Jurkat, Clone E6-1 (cell line): ENCODE data around the gene KLHL22.
"Not testable (repeated sequence)": the region's sequence is repeated elsewhere in the genome, so short reads cannot be mapped to it uniquely, and the experiment has no call there.

Source experiments
- DNase-seq: peaks from one replicate; pipeline ENCODE4 v3.0.0-alpha.2; 2011; ENCODE audit warnings: low read depth, low spot score
- H3K4me3 ChIP-seq: 2 replicates; pipeline ENCODE4 v1.5.1; 2011; ENCODE audit warnings: mild to moderate bottlenecking, low read length, control low read depth, moderate library complexity

KLHL22 gene

DNA sequence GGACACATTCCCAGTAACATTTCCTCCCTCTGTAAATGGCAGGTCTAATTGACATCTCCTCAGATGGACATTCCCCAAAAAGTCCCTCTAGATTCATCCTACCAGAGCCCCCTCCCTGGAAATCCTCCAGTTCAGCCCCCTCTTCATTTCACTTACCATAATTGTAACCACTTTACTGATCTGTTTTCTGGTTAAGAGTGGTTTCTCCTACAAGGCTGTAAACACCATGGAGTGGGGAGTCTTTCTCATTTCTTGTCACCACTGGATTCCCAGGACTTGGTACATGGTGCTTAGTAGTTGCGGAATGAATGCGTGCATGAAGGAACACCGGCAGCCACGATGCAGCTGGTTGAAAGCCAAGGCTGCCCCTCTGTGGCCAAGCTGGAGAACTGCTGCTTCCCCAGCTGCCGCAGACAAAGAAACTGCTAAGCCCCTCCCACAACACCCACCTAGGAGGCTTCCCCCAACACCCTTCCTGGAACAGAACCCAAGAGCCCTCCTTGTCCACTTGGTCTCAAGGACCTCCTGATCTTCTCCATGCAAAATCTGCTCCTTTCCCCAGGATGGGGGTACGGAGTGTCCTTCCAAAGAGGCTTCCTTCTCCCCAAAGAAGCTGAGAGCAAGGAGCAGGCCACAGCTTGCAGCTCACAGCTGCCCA lies 39.4 kb downstream of the KLHL22 start:
- no peak overlapping the region for H3K4me3 ChIP-seq
- peak; percentile 85 for DNase-seq

DNA sequence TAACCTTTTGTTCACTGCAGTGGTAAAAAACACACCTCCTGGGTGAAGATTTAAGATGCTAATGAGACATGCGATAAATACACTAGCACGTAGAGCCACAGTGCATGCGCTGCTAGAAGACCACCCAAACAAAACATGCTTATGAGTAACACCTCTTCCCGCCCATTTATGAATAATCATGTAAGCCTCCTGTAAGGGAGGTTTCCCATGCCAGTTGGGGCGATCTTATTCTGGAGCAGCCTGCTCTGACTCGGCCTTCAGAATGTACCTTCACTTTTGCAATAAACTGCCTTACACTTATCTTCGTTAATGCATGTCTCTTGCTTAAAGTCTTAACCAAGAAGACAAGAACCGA lies 39.9 kb downstream of the KLHL22 start:
- DNase-seq, result no peak
- no peak overlapping the region for H3K4me3 ChIP-seq

- no peak for DNase-seq
- no peak overlapping the region for H3K4me3 ChIP-seq
These were observed 42.4 kb downstream of the KLHL22 start for GRCh38 chr22:20453222-20453621.

DNA sequence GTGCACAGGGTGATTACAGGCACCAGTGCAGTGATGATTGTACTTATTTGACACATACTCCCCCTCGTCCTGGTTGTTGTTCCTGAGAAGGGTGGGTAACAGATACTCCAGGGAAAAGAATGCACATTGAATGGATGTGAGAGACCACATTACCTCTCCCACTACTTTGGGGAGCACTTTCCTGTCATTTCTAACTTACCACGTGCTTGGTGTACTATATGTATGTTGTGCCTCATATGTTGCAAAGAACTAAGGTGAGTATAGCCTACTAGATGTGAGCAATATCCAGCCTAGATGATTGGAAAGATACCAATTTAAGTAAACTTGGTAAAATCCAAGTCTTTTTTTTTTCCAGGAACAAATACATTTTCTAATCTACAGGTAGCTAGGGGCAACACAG lies 43.7 kb downstream of the KLHL22 start:
- H3K4me3 ChIP-seq, result no peak overlapping the region
- no peak for DNase-seq

GRCh38 chr22:20451129-20451778 lies 44.3 kb downstream of the KLHL22 start:
- H3K4me3 ChIP-seq, DNase-seq: not testable (repeated sequence)

GRCh38 chr22:20450551-20450906 lies 45.1 kb downstream of the KLHL22 start:
- DNase-seq, result no peak
- no peak overlapping the region for H3K4me3 ChIP-seq

DNA sequence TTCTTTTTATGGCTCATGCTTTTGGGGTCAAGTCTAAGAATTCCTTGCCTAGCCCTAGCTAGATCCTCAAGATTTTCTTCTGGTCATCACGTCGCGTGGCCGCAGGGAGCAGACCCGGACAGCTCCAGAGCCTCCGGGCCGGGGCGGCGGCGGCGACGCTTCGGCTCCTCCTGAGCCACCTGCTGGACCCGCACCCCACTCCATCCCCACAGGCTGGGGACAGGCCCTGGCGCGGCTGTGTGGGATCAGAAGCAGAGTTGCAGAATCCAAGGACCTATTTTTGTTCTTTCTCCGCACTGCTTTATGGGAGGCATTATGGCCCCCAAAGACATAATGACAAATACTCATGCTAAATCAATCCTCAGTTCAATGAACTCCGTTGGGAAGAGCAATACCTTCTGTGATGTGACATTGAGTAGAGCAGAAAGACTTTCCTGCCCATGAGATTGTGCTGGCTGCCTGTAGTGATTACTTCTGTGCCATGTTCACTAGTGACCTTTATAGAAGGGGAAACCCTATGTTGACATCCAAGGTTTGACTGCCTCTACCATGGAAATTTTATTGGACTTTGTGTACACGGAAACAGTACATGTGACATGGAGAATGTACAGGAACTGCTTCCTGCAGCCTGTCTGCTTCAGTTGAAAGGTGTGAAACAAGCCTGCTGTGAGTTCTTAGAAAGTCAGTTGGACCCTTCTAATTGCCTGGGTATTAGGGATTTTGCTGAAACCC lies 45.6 kb downstream of the KLHL22 start:
- no peak for DNase-seq
- no peak overlapping the region for H3K4me3 ChIP-seq

GRCh38 chr22:20448630-20449029 lies 47.0 kb downstream of the KLHL22 start:
- H3K4me3 ChIP-seq, result no peak overlapping the region
- DNase-seq, result no peak

GRCh38 chr22:20446383-20446970 lies 49.1 kb downstream of the KLHL22 start:
- DNase-seq, result no peak
- H3K4me3 ChIP-seq, result no peak overlapping the region

DNA sequence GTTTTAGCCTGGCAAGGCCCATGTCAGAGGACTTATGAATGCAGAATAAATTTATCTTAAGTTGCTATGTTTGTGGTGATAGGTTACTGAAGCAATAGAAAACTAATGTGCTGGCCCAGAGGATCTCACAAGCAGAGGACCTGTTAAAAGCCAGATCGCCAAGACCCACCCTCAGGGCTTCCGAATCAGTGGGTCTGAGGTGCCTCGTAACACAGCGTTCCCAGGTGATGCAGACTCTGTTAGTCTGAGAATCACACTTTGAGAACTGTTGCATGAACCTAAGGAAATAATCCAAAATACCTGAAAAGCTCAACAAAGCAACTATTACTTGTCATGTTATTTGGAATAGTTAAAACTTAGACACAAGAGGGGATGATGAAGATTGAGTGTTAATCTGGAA lies 51.3 kb downstream of the KLHL22 start:
- DNase-seq, result no peak
- no peak overlapping the region for H3K4me3 ChIP-seq

- no peak overlapping the region for H3K4me3 ChIP-seq
- no peak for DNase-seq
These were observed 52.9 kb downstream of the KLHL22 start for GRCh38 chr22:20442485-20443284.

DNA sequence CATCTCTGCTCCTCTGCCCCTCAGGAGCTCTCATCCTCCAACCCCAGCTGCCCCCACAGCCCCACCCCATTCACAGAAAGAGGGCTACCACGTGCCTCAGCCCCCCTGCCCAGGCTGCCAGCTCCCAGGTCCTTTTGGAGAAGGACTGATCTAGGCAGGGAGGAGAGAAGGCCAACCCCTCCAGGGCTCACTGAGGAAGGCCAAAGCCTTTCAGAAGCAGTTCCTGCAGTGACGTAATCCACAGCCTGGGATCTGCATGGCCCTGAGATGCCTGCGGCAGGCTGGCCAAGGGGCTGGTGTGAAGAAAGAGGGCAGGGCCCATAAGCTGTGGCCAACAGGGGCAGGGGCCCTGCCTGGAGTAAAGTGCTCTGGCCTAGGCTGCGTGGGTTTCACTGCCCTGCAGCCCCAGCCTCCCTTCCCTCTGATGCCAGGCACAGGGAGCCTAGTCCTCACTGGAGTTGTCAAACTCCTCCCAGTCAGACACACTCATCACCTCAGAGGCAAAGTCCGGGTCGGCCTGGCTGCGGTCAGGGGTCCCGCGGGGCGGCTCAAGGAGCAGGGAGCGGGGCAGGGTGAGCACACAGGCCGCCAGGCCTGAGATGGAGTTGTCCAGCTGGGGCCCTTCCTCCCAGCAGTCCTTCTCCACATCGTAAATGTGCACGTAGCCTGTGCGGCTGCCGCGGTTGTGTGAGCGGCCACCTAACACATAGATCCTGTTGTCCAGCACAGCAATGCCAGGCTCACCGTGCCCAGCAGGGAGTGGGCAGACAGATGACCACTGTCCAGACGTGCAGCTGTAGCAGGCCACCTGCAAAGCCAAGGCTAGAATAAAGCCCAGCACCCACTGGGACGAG lies 53.7 kb downstream of the KLHL22 start:
- H3K4me3 ChIP-seq, result no peak overlapping the region

DNA sequence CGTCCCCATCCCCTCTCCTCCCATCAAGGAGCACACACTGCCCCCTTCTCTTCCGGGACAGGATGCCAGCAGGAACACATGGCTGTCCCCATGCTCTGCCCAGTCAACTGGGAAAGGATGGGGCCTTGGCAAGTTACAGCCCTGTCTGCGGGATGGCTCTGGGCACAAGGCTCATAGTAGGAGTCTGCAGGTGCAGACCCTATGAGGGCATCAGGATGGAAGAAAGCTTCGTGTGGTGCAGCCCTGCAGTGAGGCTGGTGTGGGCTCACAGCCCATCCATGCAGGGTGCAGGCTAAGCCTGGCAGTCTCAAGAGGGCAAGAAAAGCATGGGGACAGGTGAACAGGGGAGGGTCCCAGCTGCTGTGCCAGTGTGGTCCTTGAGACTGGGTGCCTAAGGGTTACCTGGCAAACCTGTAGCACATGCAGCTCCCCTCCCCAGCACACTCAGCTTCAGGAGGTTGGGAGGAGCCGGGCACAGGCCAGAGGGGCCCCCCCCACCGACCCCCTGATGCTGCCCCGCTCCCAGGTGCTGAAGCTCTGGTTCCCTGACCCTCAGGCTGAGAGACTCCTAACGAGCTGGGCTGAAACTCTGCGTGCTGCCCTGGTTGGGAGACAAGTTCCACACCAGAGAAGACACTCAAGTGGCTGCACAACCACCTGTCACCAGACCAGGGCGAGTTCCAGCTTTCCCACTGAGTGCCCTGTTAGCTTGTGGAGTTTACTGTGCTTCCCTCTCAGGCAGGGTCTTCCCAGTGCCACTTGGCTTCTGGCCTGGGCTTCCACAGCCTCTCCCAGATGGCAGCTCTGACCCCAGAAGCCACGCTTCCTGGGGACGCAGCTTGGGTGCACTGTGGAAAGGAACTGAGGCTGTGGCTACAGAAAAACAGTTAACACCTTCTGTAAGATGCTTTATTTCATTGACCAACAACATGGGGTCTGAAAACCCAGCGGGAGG lies 54.7 kb downstream of the KLHL22 start:
- no peak overlapping the region for H3K4me3 ChIP-seq
- DNase-seq, result no peak

More for the DNA sequence above, 53.7 kb downstream of the KLHL22 start:
- DNase-seq, result no peak

GRCh38 chr22:20439928-20440575 lies 55.5 kb downstream of the KLHL22 start:
- DNase-seq, result no peak
- no peak overlapping the region for H3K4me3 ChIP-seq

DNA sequence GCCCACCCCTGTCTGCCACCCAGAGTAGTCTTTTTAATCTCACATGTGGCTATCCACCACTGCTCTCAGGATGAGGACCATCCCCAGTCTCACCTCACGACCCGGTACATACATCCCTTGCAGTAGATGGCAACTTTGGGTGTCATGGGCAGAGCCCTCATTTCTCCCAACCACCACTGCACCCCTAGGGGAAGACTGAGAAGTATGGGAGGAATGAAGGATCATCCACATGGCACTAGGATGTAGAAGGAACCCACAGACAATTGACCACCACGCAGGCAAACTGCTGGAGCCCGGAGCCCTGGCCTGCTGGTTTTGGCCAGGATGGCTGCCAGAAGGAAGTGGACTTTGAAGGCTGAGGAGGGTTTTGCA lies 56.1 kb downstream of the KLHL22 start:
- no peak overlapping the region for H3K4me3 ChIP-seq
- no peak for DNase-seq

DNA sequence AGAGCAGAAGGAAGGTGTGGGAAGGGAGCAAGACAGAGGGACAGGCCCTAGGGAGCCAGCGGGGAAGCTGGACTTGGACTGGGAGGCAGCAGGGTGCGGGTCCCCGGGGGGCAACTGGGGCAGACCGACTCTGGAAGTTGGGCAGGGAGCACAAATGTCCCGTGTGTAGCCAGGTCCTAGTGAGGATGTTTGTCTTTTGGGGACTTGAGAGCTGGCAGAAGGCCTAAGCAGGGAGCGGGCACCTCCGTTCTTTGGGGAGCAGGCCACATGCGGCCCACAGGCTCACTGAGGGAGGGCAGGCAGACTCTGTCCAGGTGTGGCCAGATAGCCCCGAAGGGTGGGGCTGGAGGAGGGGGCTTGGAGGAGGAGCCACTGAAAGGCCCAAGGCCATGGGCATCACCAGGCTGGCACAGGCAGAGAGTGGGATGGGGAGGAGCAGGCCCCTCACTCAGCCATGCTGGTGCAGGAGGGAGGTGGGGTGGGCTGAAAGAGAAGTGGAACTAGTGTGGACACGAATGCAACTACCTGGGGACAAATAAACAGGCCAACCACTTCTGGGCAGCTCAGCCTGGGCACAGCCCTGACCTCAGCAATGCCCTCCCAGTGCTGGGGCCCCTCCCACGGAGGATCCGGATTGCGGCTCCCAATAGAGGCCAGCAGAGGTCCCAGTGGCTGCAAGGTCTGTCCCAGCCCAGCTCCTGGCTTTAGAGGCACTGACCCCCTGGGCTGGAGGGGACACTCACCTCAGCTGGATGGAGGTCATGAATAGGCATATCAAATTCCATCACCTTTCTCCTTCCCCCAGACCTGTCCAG lies 56.7 kb downstream of the KLHL22 start:
- H3K4me3 ChIP-seq, result no peak overlapping the region

DNA sequence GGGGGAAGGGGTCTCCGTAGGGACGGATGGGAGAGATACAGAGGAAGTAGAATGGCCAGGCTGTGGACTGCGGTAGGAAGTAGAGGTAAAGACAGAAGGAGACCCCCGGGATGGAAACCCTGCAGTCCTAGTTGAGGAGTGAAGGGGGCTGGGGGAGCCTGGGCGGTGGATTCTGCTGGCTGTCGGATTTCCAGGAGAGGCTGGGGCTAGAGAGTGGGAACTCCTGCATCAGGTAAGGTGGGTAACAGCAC lies 57.2 kb downstream of the KLHL22 start:
- DNase-seq, result no peak
- no peak overlapping the region for H3K4me3 ChIP-seq

More for the DNA sequence above, 56.7 kb downstream of the KLHL22 start:
- no peak for DNase-seq
